ENCODE results near the gene KMT2C.
A peak's percentile ranks its signal among the peaks of the same experiment; 100 is the strongest.

Gene KMT2C

DNA sequence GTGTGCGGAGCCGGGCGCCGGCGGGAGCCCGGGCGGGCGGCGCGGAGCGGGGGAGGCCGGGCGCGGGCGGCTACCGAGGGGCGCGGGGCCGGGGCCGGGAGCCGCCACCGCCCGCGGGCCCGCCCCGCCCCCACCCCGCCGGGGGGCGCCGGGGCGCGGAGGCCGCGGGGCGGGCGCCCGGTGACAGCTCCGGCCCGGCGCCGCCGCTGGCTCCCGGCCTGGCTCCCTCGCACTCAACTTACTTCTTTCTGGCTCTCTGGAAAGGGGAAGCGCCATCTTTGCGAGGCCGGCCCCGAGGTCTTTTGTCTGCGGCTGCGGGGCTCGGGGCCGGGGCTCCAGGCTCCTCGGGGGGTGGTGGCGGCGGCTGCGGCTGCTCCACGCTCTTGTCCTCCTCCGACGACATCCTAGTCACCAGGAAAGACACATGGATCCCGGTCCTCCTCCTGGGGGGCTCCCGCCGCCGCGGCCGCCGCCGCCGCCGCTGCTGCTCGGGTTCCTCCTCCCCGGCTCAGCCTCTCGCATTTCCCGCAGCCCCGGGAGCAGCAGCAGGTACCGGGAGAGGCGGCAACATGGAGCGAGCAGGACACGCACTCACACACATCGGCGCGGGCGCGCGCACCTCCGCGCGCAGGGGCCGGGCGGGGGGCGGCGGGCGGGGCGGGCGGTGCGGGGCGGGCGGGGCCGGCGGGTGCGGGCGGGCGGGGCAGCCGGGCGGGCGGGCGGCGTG is at the start of gene KMT2C:
Gene KMT2C (minus strand): TSS at position 620 of the 727 bp plus-strand sequence. CDS start 217 bp downstream, at position 403.
- peaks cover 42% of the 10 kb centered on the region for H3K79me2 ChIP-seq (ENCODE audit: insufficient read depth, low read length)
- no peaks in the 10 kb centered on the region for H3K9me2 ChIP-seq (ENCODE audit: low read depth, low read length)
- no peaks in the 10 kb centered on the region for H3K27me3 ChIP-seq (ENCODE audit: insufficient read depth, low read length)
- H3K4me3 ChIP-seq (ENCODE audit: low read depth, low read length, poor library complexity, severe bottlenecking), result peak within 1 kb of the TSS; percentile 88
- H3K27ac ChIP-seq (ENCODE audit: low read depth, low read length, poor library complexity, severe bottlenecking), result peak within 1 kb of the TSS; percentile 92
- H3K4me2 ChIP-seq (ENCODE audit: low read length), result peak within 1 kb of the TSS; percentile 86
- peak within 1 kb of the TSS; percentile 94 for H3K9ac ChIP-seq (ENCODE audit: low read length)
- no peak for TF ChIP-seq EZH2 (IDR thresholded peaks at IDR 0.05; ENCODE audit: borderline replicate concordance, low read length)
- TF ChIP-seq, protein P1, sequence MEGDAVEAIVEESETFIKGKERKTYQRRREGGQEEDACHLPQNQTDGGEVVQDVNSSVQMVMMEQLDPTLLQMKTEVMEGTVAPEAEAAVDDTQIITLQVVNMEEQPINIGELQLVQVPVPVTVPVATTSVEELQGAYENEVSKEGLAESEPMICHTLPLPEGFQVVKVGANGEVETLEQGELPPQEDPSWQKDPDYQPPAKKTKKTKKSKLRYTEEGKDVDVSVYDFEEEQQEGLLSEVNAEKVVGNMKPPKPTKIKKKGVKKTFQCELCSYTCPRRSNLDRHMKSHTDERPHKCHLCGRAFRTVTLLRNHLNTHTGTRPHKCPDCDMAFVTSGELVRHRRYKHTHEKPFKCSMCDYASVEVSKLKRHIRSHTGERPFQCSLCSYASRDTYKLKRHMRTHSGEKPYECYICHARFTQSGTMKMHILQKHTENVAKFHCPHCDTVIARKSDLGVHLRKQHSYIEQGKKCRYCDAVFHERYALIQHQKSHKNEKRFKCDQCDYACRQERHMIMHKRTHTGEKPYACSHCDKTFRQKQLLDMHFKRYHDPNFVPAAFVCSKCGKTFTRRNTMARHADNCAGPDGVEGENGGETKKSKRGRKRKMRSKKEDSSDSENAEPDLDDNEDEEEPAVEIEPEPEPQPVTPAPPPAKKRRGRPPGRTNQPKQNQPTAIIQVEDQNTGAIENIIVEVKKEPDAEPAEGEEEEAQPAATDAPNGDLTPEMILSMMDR (IDR thresholded peaks at IDR 0.05; ENCODE audit: low read length), result no peak
- 0 out of 2 replicates have a peak, but pooled peaks cover 3% of the 10 kb centered on the region for H4K20me1 ChIP-seq (ENCODE audit: insufficient read depth, low read length)
- H3K9me3 ChIP-seq (ENCODE audit: low read length), result no peaks in the 10 kb centered on the region
- H3F3A ChIP-seq (ENCODE audit: insufficient read depth, low read length), result no peaks in the 10 kb centered on the region; the same call in 1 of the 2 replicates
- peaks cover 33% of the 10 kb centered on the region for H3K4me1 ChIP-seq (ENCODE audit: insufficient read depth, low read length, severe bottlenecking)
- peaks cover 4% of the 10 kb centered on the region; the same call in 1 of the 2 replicates for H3K36me3 ChIP-seq (ENCODE audit: insufficient read depth, low read length)
- 0 out of 2 replicates have a peak within 1 kb of the TSS, but pooled peaks have one; percentile 13 for H2AFZ ChIP-seq (ENCODE audit: low read length)

- Histone ChIP-seq H2AFZ (ENCODE audit: low read length) (no peak overlapping the region), H3K4me1 (ENCODE audit: insufficient read depth, low read length, severe bottlenecking) (no peaks in the 10 kb centered on the region), H3K4me3 (ENCODE audit: low read depth, low read length, poor library complexity, severe bottlenecking) (no peak overlapping the region), H3K4me2 (ENCODE audit: low read length) (no peak overlapping the region), H4K20me1 (ENCODE audit: insufficient read depth, low read length) (no peaks in the 10 kb centered on the region), H3K36me3 (ENCODE audit: insufficient read depth, low read length) (no peaks in the 10 kb centered on the region), H3F3A (ENCODE audit: insufficient read depth, low read length) (no peaks in the 10 kb centered on the region), H3K27me3 (ENCODE audit: insufficient read depth, low read length) (0 out of 2 replicates have a peak, but pooled peaks cover 3% of the 10 kb centered on the region), H3K79me2 (ENCODE audit: insufficient read depth, low read length) (no peaks in the 10 kb centered on the region), H3K9ac (ENCODE audit: low read length) (no peak overlapping the region), H3K9me3 (ENCODE audit: low read length) (no peaks in the 10 kb centered on the region), H3K27ac (ENCODE audit: low read depth, low read length, poor library complexity, severe bottlenecking) (no peak overlapping the region), H3K9me2 (ENCODE audit: low read depth, low read length) (no peaks in the 10 kb centered on the region)
- TF ChIP-seq EZH2 (IDR thresholded peaks at IDR 0.05; ENCODE audit: borderline replicate concordance, low read length), result no peak
- TF ChIP-seq, protein P1 (IDR thresholded peaks at IDR 0.05; ENCODE audit: low read length), result no peak
These were observed 45.3 kb upstream of the KMT2C start for GRCh38 chr7:152481082-152481481.

DNA sequence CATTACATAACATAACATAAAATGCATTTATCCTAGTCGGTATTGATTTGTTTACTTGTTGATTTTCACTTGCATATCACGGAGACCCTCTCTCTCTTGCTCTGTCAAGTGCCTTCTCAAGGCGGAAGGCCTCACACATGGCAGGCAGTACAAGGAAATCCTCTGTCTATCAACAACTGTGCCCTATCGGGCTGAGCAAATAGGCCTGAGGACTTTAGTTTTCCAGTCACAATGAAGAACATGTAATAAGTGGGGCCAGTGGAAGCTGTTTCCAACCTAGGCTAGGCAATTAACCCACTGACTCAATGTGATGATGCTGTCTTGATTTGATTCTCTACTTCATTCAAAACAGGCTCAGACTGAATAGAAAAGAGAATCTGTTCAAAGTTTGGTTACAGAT is 44.9 kb upstream of the KMT2C start:
- no peak overlapping the region for H3K9ac ChIP-seq (ENCODE audit: low read length)
- no peak overlapping the region for H3K4me2 ChIP-seq (ENCODE audit: low read length)
- no peak overlapping the region for H3K4me3 ChIP-seq (ENCODE audit: low read depth, low read length, poor library complexity, severe bottlenecking)
- H2AFZ ChIP-seq (ENCODE audit: low read length), result no peak overlapping the region
- H3K36me3 ChIP-seq (ENCODE audit: insufficient read depth, low read length), result no peaks in the 10 kb centered on the region
- no peaks in the 10 kb centered on the region for H3K79me2 ChIP-seq (ENCODE audit: insufficient read depth, low read length)
- TF ChIP-seq, protein P1 (IDR thresholded peaks at IDR 0.05; ENCODE audit: low read length), result no peak
- TF ChIP-seq EZH2 (IDR thresholded peaks at IDR 0.05; ENCODE audit: borderline replicate concordance, low read length), result no peak
- no peaks in the 10 kb centered on the region for H3K27me3 ChIP-seq (ENCODE audit: insufficient read depth, low read length)
- H3K27ac ChIP-seq (ENCODE audit: low read depth, low read length, poor library complexity, severe bottlenecking), result no peak overlapping the region
- H3F3A ChIP-seq (ENCODE audit: insufficient read depth, low read length), result no peaks in the 10 kb centered on the region
- no peaks in the 10 kb centered on the region for H3K9me3 ChIP-seq (ENCODE audit: low read length)
- H3K9me2 ChIP-seq (ENCODE audit: low read depth, low read length), result no peaks in the 10 kb centered on the region
- no peaks in the 10 kb centered on the region for H4K20me1 ChIP-seq (ENCODE audit: insufficient read depth, low read length)
- H3K4me1 ChIP-seq (ENCODE audit: insufficient read depth, low read length, severe bottlenecking), result no peaks in the 10 kb centered on the region
